Breast epithelium (tissue), 3 donors: Measurements from ENCODE around the gene DES.

Source experiments
- POLR2A ChIP-seq: fragments of 450-650 bp; IDR thresholded peaks from one replicate; pipeline ENCODE4 v1.6.1; 2016; ENCODE audit warnings: antibody characterized with exemption, mild to moderate bottlenecking, moderate library complexity
- POLR2AphosphoS5 ChIP-seq, 3 donors: sonication (generic); formaldehyde crosslinking; IDR thresholded peaks; one replicate each; pipeline ENCODE4 v1.6.1; 2017; ENCODE audit warnings: antibody characterized with exemption in 3 of 3
- TF ChIP-seq, protein P1 (sequence below), 3 donors: fragments of 450-650 bp; IDR thresholded peaks; one replicate each; pipeline ENCODE4 v1.5.1; 2016 to 2017; ENCODE audit warnings: antibody characterized with exemption in 3 of 3, mild to moderate bottlenecking in 3 of 3, moderate library complexity in 3 of 3

DNA sequence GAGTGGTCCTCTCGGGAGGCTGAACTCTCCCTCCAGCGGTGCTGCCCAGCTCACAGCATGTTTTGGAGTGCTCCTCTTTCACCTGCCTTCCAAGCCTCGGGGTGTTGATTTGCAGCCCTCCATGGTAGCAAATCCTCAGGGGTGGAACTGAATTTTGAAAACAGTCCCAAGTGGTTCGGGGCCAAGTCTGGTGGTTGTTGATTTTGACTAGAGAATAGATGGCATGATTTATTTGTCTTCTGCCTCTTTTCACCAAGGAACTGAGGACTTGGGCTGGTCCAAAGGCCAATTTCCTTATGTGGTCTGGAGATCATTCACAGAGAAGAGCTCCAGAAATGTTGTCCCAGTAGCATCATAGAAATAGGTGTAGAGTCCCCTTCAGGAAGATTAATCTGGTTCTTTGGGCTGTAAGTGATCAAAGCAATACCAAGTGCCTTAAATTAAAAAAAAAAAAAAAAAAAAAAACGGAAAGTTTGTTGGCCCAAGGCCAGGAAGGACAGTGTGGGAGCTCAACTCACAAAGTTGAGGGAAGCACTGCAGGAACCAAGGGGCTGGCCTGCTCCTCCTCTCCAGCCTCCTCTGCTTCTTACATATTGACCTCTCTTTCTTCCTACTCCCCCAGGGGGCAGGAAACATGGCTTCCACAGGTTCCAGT, 2.5 kb upstream of the DES start:
- TF ChIP-seq, protein P1, sequence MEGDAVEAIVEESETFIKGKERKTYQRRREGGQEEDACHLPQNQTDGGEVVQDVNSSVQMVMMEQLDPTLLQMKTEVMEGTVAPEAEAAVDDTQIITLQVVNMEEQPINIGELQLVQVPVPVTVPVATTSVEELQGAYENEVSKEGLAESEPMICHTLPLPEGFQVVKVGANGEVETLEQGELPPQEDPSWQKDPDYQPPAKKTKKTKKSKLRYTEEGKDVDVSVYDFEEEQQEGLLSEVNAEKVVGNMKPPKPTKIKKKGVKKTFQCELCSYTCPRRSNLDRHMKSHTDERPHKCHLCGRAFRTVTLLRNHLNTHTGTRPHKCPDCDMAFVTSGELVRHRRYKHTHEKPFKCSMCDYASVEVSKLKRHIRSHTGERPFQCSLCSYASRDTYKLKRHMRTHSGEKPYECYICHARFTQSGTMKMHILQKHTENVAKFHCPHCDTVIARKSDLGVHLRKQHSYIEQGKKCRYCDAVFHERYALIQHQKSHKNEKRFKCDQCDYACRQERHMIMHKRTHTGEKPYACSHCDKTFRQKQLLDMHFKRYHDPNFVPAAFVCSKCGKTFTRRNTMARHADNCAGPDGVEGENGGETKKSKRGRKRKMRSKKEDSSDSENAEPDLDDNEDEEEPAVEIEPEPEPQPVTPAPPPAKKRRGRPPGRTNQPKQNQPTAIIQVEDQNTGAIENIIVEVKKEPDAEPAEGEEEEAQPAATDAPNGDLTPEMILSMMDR (IDR thresholded peaks at IDR 0.05) = no peak
- TF ChIP-seq POLR2A = no peak
- no peak for TF ChIP-seq POLR2AphosphoS5 (IDR thresholded peaks at IDR 0.05)
